Measurements from ENCODE around the gene SRC.

- TF ChIP-seq CTCF (conservative IDR thresholded peaks at IDR 0.05; ENCODE audit: low read depth in 2 of 2) (no peak), ZNF114 (CRISPR knock-in tag; IDR thresholded peaks at IDR 0.05) (no peak), CREB1 (CRISPR knock-in tag; IDR thresholded peaks at IDR 0.05; ENCODE audit: low read depth) (no peak), POLR2AphosphoS5 (IDR thresholded peaks at IDR 0.05; ENCODE audit: low read depth) (no peak), EZH2 (IDR thresholded peaks at IDR 0.05; ENCODE audit: low read depth, unreplicated experiment) (no peak), JUNB (IDR thresholded peaks at IDR 0.05; ENCODE audit: unreplicated experiment) (no peak), EZH2phosphoT487 (IDR thresholded peaks at IDR 0.05; ENCODE audit: unreplicated experiment) (no peak)
Observed at GRCh38 chr20:37341632-37342031, 4.3 kb upstream of the SRC start.
